DOHH2 (cell line): ENCODE results near the gene C16orf96.

Experiments used
- H3F3A ChIP-seq: fragments of 200-600 bp; sonication (generic), shearing (Covaris generic); 2 replicates; pipeline ENCODE4 v1.6.0; 2016; ENCODE audit warnings: antibody characterized with exemption, mild to moderate bottlenecking; ENCODE audit not compliant: control insufficient read depth, insufficient read depth
- H3K27ac ChIP-seq: fragments of 200-600 bp; sonication (generic); 2 replicates; pipeline ENCODE4 v1.5.1; 2014; ENCODE audit warnings: low read depth, mild to moderate bottlenecking, low read length, moderate library complexity
- H3K27me3 ChIP-seq: fragments of 200-600 bp; sonication (generic); 2 replicates; pipeline ENCODE4 v1.6.1; 2014; ENCODE audit warnings: mild to moderate bottlenecking, low read length, mixed read lengths; ENCODE audit not compliant: control insufficient read depth
- H3K36me3 ChIP-seq: fragments of 200-600 bp; sonication (generic); 2 replicates; pipeline ENCODE4 v1.6.1; 2014; ENCODE audit warnings: mild to moderate bottlenecking, low read length, moderate library complexity, mixed read lengths; ENCODE audit not compliant: control insufficient read depth
- H3K4me1 ChIP-seq: fragments of 200-600 bp; sonication (generic); 2 replicates; pipeline ENCODE4 v1.6.1; 2014; ENCODE audit warnings: mild to moderate bottlenecking, low read length, mixed read lengths; ENCODE audit not compliant: control insufficient read depth
- H3K4me2 ChIP-seq: fragments of 200-600 bp; sonication (generic); 2 replicates; pipeline ENCODE4 v1.6.0; 2014; ENCODE audit warnings: mild to moderate bottlenecking, low read length, moderate library complexity
- H3K4me3 ChIP-seq: fragments of 200-600 bp; sonication (generic); 2 replicates; pipeline ENCODE4 v1.5.1; 2014; ENCODE audit warnings: mild to moderate bottlenecking, low read length, mixed read lengths
- H3K79me2 ChIP-seq: fragments of 200-600 bp; sonication (generic); 2 replicates; pipeline ENCODE4 v1.6.1; 2014; ENCODE audit warnings: mild to moderate bottlenecking, low read length, mixed read lengths; ENCODE audit not compliant: control insufficient read depth
- H3K9me2 ChIP-seq: fragments of 200-600 bp; sonication (generic); replicated peaks from 2 replicates; pipeline ENCODE4 v1.6.1; 2014; ENCODE audit warnings: mild to moderate bottlenecking, low read length, mixed read lengths; ENCODE audit not compliant: control insufficient read depth
- H3K9me3 ChIP-seq: fragments of 200-600 bp; sonication (generic); 2 replicates; pipeline ENCODE4 v1.6.1; 2014; ENCODE audit warnings: antibody characterized with exemption, low read length, mixed read lengths; ENCODE audit not compliant: control insufficient read depth, insufficient read depth
- H4K20me1 ChIP-seq: fragments of 200-600 bp; sonication (generic); 2 replicates; pipeline ENCODE4 v1.6.0; 2014; ENCODE audit warnings: low read depth, mild to moderate bottlenecking, antibody characterized with exemption, low read length, moderate library complexity; ENCODE audit not compliant: control insufficient read depth, insufficient read depth
- EZH2phosphoT487 ChIP-seq: fragments of 200-600 bp; sonication (generic); IDR thresholded peaks from 2 replicates; pipeline ENCODE4 v1.6.1; 2017; ENCODE audit warnings: borderline replicate concordance, mild to moderate bottlenecking, antibody characterized with exemption, low read length, moderate library complexity, mixed read lengths
- TF ChIP-seq, protein P1 (sequence below): fragments of 200-600 bp; sonication (generic); IDR thresholded peaks from one replicate; pipeline ENCODE4 v1.5.1; 2014; ENCODE audit warnings: antibody characterized with exemption, mild to moderate bottlenecking, low read depth, low read length; ENCODE audit not compliant: poor library complexity, severe bottlenecking

The C16orf96 gene

DNA sequence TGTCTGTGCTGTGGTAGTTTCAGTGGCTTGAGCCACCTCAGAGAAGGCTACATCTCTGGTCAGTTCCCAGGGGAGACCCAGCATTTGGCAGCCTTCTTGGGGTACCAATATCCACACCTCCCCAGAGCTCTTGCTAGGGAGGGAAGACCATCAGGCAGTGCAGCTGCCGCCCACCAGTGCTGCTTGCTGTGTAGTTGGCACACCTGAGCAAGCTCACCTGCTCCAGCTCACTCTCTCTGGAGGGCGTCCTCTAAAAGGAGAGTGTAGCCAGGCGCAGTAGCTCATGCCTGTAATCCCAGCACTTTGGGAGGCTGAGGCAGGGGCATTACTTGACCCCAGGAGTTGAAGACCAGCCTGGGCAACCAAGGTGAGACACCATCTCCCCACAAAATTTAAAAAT lies 47.3 kb upstream of the C16orf96 start:
- no peak for TF ChIP-seq EZH2phosphoT487
- TF ChIP-seq, protein P1, sequence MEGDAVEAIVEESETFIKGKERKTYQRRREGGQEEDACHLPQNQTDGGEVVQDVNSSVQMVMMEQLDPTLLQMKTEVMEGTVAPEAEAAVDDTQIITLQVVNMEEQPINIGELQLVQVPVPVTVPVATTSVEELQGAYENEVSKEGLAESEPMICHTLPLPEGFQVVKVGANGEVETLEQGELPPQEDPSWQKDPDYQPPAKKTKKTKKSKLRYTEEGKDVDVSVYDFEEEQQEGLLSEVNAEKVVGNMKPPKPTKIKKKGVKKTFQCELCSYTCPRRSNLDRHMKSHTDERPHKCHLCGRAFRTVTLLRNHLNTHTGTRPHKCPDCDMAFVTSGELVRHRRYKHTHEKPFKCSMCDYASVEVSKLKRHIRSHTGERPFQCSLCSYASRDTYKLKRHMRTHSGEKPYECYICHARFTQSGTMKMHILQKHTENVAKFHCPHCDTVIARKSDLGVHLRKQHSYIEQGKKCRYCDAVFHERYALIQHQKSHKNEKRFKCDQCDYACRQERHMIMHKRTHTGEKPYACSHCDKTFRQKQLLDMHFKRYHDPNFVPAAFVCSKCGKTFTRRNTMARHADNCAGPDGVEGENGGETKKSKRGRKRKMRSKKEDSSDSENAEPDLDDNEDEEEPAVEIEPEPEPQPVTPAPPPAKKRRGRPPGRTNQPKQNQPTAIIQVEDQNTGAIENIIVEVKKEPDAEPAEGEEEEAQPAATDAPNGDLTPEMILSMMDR: no peak
- H3K79me2 ChIP-seq: peaks cover 15% of the 10 kb centered on the region
- peaks cover 8% of the 10 kb centered on the region for H3F3A ChIP-seq
- no peaks in the 10 kb centered on the region; the same call in 1 of the 2 replicates for H4K20me1 ChIP-seq
- H3K4me2 ChIP-seq: no peak overlapping the region
- H3K27ac ChIP-seq: no peak overlapping the region
- H3K4me3 ChIP-seq: no peak overlapping the region
- peaks cover 60% of the 10 kb centered on the region for H3K36me3 ChIP-seq
- H3K4me1 ChIP-seq: peaks cover 21% of the 10 kb centered on the region
- H3K9me3 ChIP-seq: no peaks in the 10 kb centered on the region
- no peaks in the 10 kb centered on the region for H3K27me3 ChIP-seq
- no peaks in the 10 kb centered on the region for H3K9me2 ChIP-seq

DNA sequence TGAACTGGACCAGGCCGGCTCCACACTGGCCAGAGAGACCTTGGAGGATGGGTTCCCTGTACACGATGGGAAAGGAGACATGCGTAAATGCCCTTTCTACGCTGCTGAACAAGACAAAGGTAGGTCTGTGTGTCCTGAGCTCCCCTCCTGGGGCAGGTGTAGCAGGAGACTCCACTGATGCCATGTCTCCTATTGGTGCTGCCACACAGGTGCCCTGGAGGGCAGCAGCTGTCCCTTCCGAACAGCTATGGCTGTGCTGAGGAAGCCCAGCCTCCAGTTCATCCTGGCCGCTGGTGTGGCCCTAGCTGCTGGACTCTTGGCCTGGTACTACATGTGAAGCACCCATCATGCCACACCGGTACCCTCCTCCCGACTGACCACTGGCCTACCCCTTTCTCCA lies 46.7 kb upstream of the C16orf96 start:
- peaks cover 11% of the 10 kb centered on the region for H3K79me2 ChIP-seq
- no peaks in the 10 kb centered on the region for H3K9me3 ChIP-seq
- H3K27ac ChIP-seq: no peak overlapping the region
- H3F3A ChIP-seq: peaks cover 8% of the 10 kb centered on the region
- no peaks in the 10 kb centered on the region for H3K9me2 ChIP-seq
- no peaks in the 10 kb centered on the region; the same call in 1 of the 2 replicates for H4K20me1 ChIP-seq
- peaks cover 22% of the 10 kb centered on the region for H3K4me1 ChIP-seq
- no peak overlapping the region for H3K4me3 ChIP-seq
- peaks cover 60% of the 10 kb centered on the region for H3K36me3 ChIP-seq
- TF ChIP-seq EZH2phosphoT487: no peak
- TF ChIP-seq, protein P1: no peak
- H3K4me2 ChIP-seq: no peak overlapping the region
- H3K27me3 ChIP-seq: no peaks in the 10 kb centered on the region

DNA sequence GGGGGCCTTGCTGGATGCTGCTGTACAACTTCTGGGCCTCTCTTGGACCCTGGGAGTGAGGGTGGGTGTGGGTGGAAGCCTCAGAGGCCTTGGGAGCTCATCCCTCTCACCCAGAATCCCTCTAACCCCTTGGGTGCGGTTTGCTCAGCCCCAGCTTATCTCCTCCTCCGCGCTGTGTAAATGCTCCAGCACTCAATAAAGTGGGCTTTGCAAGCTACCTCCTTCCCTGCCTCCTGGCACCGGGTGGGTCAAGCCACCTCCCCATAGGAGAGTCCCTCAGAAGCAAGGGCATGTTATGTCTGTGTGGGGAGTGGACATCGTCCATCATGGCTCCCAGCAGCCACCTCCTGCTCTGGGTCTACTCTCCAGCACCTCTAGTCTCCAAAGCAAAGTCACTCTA lies 46.0 kb upstream of the C16orf96 start:
- H3K9me3 ChIP-seq: no peaks in the 10 kb centered on the region
- TF ChIP-seq, protein P1: no peak
- no peak for TF ChIP-seq EZH2phosphoT487
- no peaks in the 10 kb centered on the region for H3K9me2 ChIP-seq
- H3K27me3 ChIP-seq: no peaks in the 10 kb centered on the region
- H3K4me1 ChIP-seq: peaks cover 23% of the 10 kb centered on the region
- H3K79me2 ChIP-seq: peaks cover 8% of the 10 kb centered on the region
- H4K20me1 ChIP-seq: no peaks in the 10 kb centered on the region
- H3K4me2 ChIP-seq: no peak overlapping the region
- no peak overlapping the region for H3K4me3 ChIP-seq
- no peak overlapping the region for H3K27ac ChIP-seq
- peaks cover 60% of the 10 kb centered on the region for H3K36me3 ChIP-seq
- peaks cover 6% of the 10 kb centered on the region for H3F3A ChIP-seq

DNA sequence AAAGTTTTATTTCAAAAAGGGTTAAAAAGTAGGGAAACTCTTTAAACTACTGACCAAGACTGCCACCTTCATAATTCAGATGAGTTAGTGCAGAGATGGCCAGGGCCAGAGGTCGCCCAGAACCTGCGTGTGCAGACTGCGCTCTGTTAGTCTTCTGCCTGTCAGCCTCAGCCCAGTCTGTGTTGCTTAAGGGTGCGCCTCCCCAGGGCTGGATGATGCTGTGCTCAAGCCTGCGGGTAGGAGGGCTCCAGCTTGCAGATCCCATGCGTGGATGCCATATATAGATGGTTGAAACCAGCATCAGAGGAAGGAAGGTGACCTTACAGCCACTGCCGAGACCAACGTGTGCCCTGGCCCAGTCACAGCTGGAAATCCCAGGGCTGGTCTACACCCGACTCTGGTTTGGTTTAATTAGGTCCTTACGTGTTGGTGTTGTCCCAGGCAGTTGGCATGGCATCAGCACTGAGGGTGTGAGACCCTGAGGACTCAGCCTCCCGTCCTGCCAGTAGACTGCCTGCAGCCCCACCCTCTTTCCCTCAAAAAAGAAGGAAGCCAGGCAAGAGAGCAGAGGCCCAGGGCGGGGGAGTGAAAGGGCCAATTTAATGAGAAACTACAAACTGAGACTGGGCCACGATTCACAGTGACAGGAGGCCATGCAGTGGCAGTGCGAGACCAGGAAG lies 45.3 kb upstream of the C16orf96 start:
- no peak overlapping the region for H3K4me2 ChIP-seq
- no peak overlapping the region for H3K27ac ChIP-seq
- peaks cover 17% of the 10 kb centered on the region for H3K4me1 ChIP-seq
- H3K27me3 ChIP-seq: no peaks in the 10 kb centered on the region
- H3K9me2 ChIP-seq: no peaks in the 10 kb centered on the region
- H3K9me3 ChIP-seq: no peaks in the 10 kb centered on the region
- peaks cover 6% of the 10 kb centered on the region for H3F3A ChIP-seq
- peaks cover 7% of the 10 kb centered on the region for H3K79me2 ChIP-seq
- no peak overlapping the region for H3K4me3 ChIP-seq
- no peak for TF ChIP-seq EZH2phosphoT487
- TF ChIP-seq, protein P1: no peak
- no peaks in the 10 kb centered on the region for H4K20me1 ChIP-seq
- H3K36me3 ChIP-seq: peaks cover 56% of the 10 kb centered on the region
